Measurements from ENCODE around the gene HSD17B2.

HSD17B2 gene

DNA sequence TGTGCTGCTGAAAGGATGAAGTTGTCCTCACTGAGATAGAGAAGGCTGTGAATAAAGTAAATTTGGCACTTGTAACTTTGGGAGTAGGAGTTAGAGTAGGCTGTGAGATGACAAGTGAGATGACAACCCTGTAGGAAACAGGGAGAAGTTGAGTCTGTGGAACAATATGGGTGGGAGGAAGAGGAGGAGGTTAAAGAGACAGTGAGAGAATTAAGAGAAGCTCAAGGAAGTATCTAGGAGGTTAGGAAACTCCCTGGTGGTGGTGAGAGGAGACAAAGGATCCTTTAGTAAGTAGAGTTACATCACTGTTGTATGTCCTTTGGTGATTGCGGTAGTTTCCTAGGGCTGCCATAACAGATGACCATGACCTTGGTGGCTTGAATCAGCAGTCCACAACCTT lies 10.7 kb upstream of the HSD17B2 start:
- TF ChIP-seq TAF1 (IDR thresholded peaks at IDR 0.05; ENCODE audit: borderline replicate concordance, insufficient read depth, low read length) (no peak), POLR2AphosphoS5 (IDR thresholded peaks at IDR 0.05; ENCODE audit: low read depth, low read length) (no peak), SIN3A (IDR thresholded peaks at IDR 0.05; ENCODE audit: borderline replicate concordance, insufficient read depth, low read length) (no peak)

GRCh38 chr16:82024883-82025282 lies 10.2 kb upstream of the HSD17B2 start:
- TF ChIP-seq SIN3A (IDR thresholded peaks at IDR 0.05; ENCODE audit: borderline replicate concordance, insufficient read depth, low read length) (no peak), REST (IDR thresholded peaks at IDR 0.05; ENCODE audit: insufficient read depth in 1 of 2, low read depth in 2 of 2, low read length in 2 of 2) (no peak), POLR2AphosphoS5 (IDR thresholded peaks at IDR 0.05; ENCODE audit: low read depth, low read length) (no peak), TAF1 (IDR thresholded peaks at IDR 0.05; ENCODE audit: borderline replicate concordance, insufficient read depth, low read length) (no peak), FOXP2 (optimal IDR thresholded peaks at IDR 0.05; ENCODE audit: borderline replicate concordance, extremely low read depth, extremely low read length, insufficient read depth) (no peak)

DNA sequence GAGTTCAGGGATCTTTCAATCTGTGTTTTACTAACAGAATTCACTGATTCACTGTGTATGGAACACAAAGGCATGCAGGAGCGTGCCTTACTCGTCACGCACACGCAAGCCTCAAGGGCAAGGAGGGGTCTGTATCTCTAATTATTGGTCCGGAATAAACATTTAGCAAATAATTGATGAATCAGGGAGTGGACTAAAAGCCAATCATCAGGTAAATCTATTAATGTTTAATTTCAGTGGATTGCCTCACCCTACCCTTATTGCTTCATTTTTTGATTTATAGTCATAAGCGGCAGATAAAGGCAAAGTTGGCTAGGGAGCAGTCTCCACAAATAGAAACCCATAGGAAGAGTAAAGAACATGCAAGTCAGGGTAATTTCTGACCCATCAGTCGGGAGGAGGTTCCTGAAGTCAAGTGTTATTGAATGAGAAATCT lies 7.4 kb upstream of the HSD17B2 start:
- no peak for TF ChIP-seq FOXP2 (optimal IDR thresholded peaks at IDR 0.05; ENCODE audit: borderline replicate concordance, extremely low read depth, extremely low read length, insufficient read depth)
- TF ChIP-seq POLR2AphosphoS5 (IDR thresholded peaks at IDR 0.05; ENCODE audit: low read depth, low read length), result no peak
- no peak for TF ChIP-seq REST (IDR thresholded peaks at IDR 0.05; ENCODE audit: insufficient read depth in 1 of 2, low read depth in 2 of 2, low read length in 2 of 2)
- no peak for TF ChIP-seq SIN3A (IDR thresholded peaks at IDR 0.05; ENCODE audit: borderline replicate concordance, insufficient read depth, low read length)
- no peak for TF ChIP-seq TAF1 (IDR thresholded peaks at IDR 0.05; ENCODE audit: borderline replicate concordance, insufficient read depth, low read length)

GRCh38 chr16:82031116-82032084 lies 3.7 kb upstream of the HSD17B2 start:
- TF ChIP-seq TAF1 (IDR thresholded peaks at IDR 0.05; ENCODE audit: borderline replicate concordance, insufficient read depth, low read length) (no peak), SIN3A (IDR thresholded peaks at IDR 0.05; ENCODE audit: borderline replicate concordance, insufficient read depth, low read length) (no peak), FOXP2 (optimal IDR thresholded peaks at IDR 0.05; ENCODE audit: borderline replicate concordance, extremely low read depth, extremely low read length, insufficient read depth) (no peak)

- TF ChIP-seq REST (IDR thresholded peaks at IDR 0.05; ENCODE audit: insufficient read depth in 1 of 2, low read depth in 2 of 2, low read length in 2 of 2) (no peak), FOXP2 (optimal IDR thresholded peaks at IDR 0.05; ENCODE audit: borderline replicate concordance, extremely low read depth, extremely low read length, insufficient read depth) (no peak), SIN3A (IDR thresholded peaks at IDR 0.05; ENCODE audit: borderline replicate concordance, insufficient read depth, low read length) (no peak), TAF1 (IDR thresholded peaks at IDR 0.05; ENCODE audit: borderline replicate concordance, insufficient read depth, low read length) (no peak), POLR2AphosphoS5 (IDR thresholded peaks at IDR 0.05; ENCODE audit: low read depth, low read length) (no peak)
Measured at GRCh38 chr16:82033006-82033405, 2.0 kb upstream of the HSD17B2 start.
